Spleen (tissue), 7 donors: ENCODE data around the gene KIT.

ENCODE experiments used
- CTCF ChIP-seq, 11 experiments: fragments of 200-600 bp in 7 of 11; fragments of 450-650 bp in 4 of 11; sonication (generic) in 4 of 11; IDR thresholded peaks in 8 of 11; conservative IDR thresholded peaks in 3 of 11; 1 replicate in 7 of 11; 2 replicates in 4 of 11; pipeline versions ENCODE4 v1.4.0 to v1.8.0; 2016 to 2021; ENCODE audit warnings: antibody characterized with exemption in 11 of 11, inconsistent platforms in 4 of 11, mild to moderate bottlenecking in 1 of 11
- POLR2A ChIP-seq, 3 donors: fragments of 450-650 bp; IDR thresholded peaks; one replicate each; pipeline ENCODE4 v1.5.1; 2017; ENCODE audit warnings: antibody characterized with exemption in 3 of 3, mild to moderate bottlenecking in 1 of 3
- donor health status: DM: no; HTN: no; CAD: no; lungs with moderate emphysema.
- donor health status: DM: no; HTN: no; CAD: no.
- donor health status: DM: no; HTN: no; CAD: no.

GRCh38 chr4:54764476-54764875 is 106.7 kb downstream of the KIT start:
- TF ChIP-seq POLR2A (IDR thresholded peaks at IDR 0.05) (no peak), CTCF (IDR thresholded peaks at IDR 0.05 in 8 of 11, conservative IDR thresholded peaks at IDR 0.05 in 3 of 11) (no peak)
